ENCODE data around the gene AGXT. TPM values are rescaled to one million over a fixed set of nuclear protein-coding genes. Genes with fewer than 3 reads are reported as not detected.

The AGXT gene
- total RNA-seq, 1 experiment from 2014 or later: 0.36 TPM

- no peaks in the 10 kb centered on the region for H3K36me3 ChIP-seq (ENCODE audit: control insufficient read depth, insufficient read depth, low read length)
- H3K27ac ChIP-seq (ENCODE audit: low read length): no peak overlapping the region
- H3K9me3 ChIP-seq (ENCODE audit: control insufficient read depth, insufficient read depth, low read depth, low read length): no peaks in the 10 kb centered on the region
- no peaks in the 10 kb centered on the region for H3K4me1 ChIP-seq (ENCODE audit: control insufficient read depth, insufficient read depth, low read length)
- in situ Hi-C loops (cut with HindIII; ENCODE audit: low pct_unique_long_range_greater_than_20kb, low sequenced_read_pairs): no loop called here
- intact Hi-C loops (cut with micrococcal nuclease; ENCODE audit: unreplicated experiment): no loop called here
- TF ChIP-seq SIN3A (IDR thresholded peaks at IDR 0.05; ENCODE audit: borderline replicate concordance, insufficient read depth, low read depth, low read length): no peak
- no peak for TF ChIP-seq CTCF (IDR thresholded peaks at IDR 0.05)
- TF ChIP-seq POLR2AphosphoS5 (IDR thresholded peaks at IDR 0.05; ENCODE audit: low read depth, low read length): no peak
- no peak for TF ChIP-seq TCF7L2 (IDR thresholded peaks at IDR 0.05; ENCODE audit: low read depth, low read length)
- no peak for TF ChIP-seq REST (IDR thresholded peaks at IDR 0.05; ENCODE audit: insufficient read depth in 1 of 2, low read depth in 2 of 2, low read length in 1 of 2)
- H3K27me3 ChIP-seq (ENCODE audit: control insufficient read depth, insufficient read depth, low read length): no peaks in the 10 kb centered on the region
- ChIA-PET POLR2A (no interaction called here), CTCF (no interaction called here)
- DNase-seq (ENCODE audit: low read depth, low spot score) (no peak), ATAC-seq (no peak)
- BruUV-seq (replicated peaks): no TSS peak
- no peak overlapping the region for H3K4me3 ChIP-seq (ENCODE audit: low read depth in 2 of 2, low read length in 2 of 2)
Measured at GRCh38 chr2:240869109-240869955, 708 bp downstream of the AGXT start.

GRCh38 chr2:240869956-240870875 lies 1.6 kb downstream of the AGXT start:
- ChIA-PET CTCF (no interaction called here), POLR2A (interaction anchor here (0.6 kb wide), 1 partner anchor 451 kb away, joined by 3 read pairs; no protein-coding TSS in a partner anchor)
- intact Hi-C loops (cut with micrococcal nuclease; ENCODE audit: unreplicated experiment) (no loop called here), in situ Hi-C loops (cut with HindIII; ENCODE audit: low pct_unique_long_range_greater_than_20kb, low sequenced_read_pairs) (no loop called here)
- Histone ChIP-seq H3K4me3 (ENCODE audit: low read depth in 2 of 2, low read length in 2 of 2) (no peak overlapping the region), H3K4me1 (ENCODE audit: control insufficient read depth, insufficient read depth, low read length) (no peaks in the 10 kb centered on the region), H3K36me3 (ENCODE audit: control insufficient read depth, insufficient read depth, low read length) (no peaks in the 10 kb centered on the region), H3K27ac (ENCODE audit: low read length) (no peak overlapping the region), H3K9me3 (ENCODE audit: control insufficient read depth, insufficient read depth, low read depth, low read length) (no peaks in the 10 kb centered on the region), H3K27me3 (ENCODE audit: control insufficient read depth, insufficient read depth, low read length) (no peaks in the 10 kb centered on the region)
- TF ChIP-seq CTCF (IDR thresholded peaks at IDR 0.05) (no peak), POLR2AphosphoS5 (IDR thresholded peaks at IDR 0.05; ENCODE audit: low read depth, low read length) (no peak), TCF7L2 (IDR thresholded peaks at IDR 0.05; ENCODE audit: low read depth, low read length) (no peak), REST (IDR thresholded peaks at IDR 0.05; ENCODE audit: insufficient read depth in 1 of 2, low read depth in 2 of 2, low read length in 1 of 2) (no peak), SIN3A (IDR thresholded peaks at IDR 0.05; ENCODE audit: borderline replicate concordance, insufficient read depth, low read depth, low read length) (no peak)
- no TSS peak for BruUV-seq (replicated peaks)
- DNase-seq (ENCODE audit: low read depth, low spot score) (no peak), ATAC-seq (no peak)
